IMR-90 (cell line): ENCODE results near the gene SEMA4F. TPM values are rescaled to one million over a fixed set of nuclear protein-coding genes. Genes with fewer than 3 reads are reported as not detected.

Source experiments
- ATAC-seq: fragments of 200-7000 bp; cut with Tn5 transposase; 2 replicates; pipeline ENCODE4 v1.9.1; 2020; ENCODE audit warnings: low read depth, mild to moderate bottlenecking, moderate library complexity
- BruUV-seq: library from RNA; stranded (reverse); fragments of 400-500 nt; replicated peaks from 2 replicates; lab custom pipeline; 2021; lab: Mats Ljungman, UMichigan
- CTCF ChIA-PET: fragments of 300-600 bp; formaldehyde crosslinking; extraction: SDS; loops from one replicate; lab custom pipeline; 2021; ENCODE audit warnings: antibody characterized with exemption; lab: Yijun Ruan, JAX
- POLR2A ChIA-PET: fragments of 300-600 bp; sonication (Branson Sonifier 250); formaldehyde crosslinking; loops from one replicate; lab custom pipeline; 2022; ENCODE audit warnings: antibody characterized with exemption; ENCODE audit not compliant: unreplicated experiment; lab: Charles Lee
- DNase-seq: peaks from one replicate; pipeline ENCODE4 v3.0.0; 2013
- H2AFZ ChIP-seq: replicated peaks from 2 replicates; pipeline ENCODE3; 2013; ENCODE audit warnings: low read length, mild to moderate bottlenecking; ENCODE audit not compliant: poor library complexity
- H2AK5ac ChIP-seq: 2 replicates; pipeline ENCODE4 v1.6.1; 2013; ENCODE audit warnings: low read depth, low read length, inconsistent platforms
- H2AK9ac ChIP-seq: replicated peaks from 2 replicates; pipeline ENCODE3; 2013; ENCODE audit warnings: mild to moderate bottlenecking, low read depth, low read length, moderate library complexity; ENCODE audit not compliant: poor library complexity
- H2BK120ac ChIP-seq: 2 replicates; pipeline ENCODE4 v1.6.1; 2013; ENCODE audit warnings: low read depth, low read length, inconsistent platforms
- H2BK15ac ChIP-seq: 3 replicates; pipeline ENCODE4 v1.6.1; 2013; ENCODE audit warnings: low read depth, low read length, inconsistent platforms
- H2BK20ac ChIP-seq: 2 replicates; pipeline ENCODE4 v1.6.1; 2013; ENCODE audit warnings: low read depth, mild to moderate bottlenecking, inconsistent platforms, low read length, moderate library complexity
- H2BK5ac ChIP-seq: 2 replicates; pipeline ENCODE4 v1.6.1; 2013; ENCODE audit warnings: mild to moderate bottlenecking, low read depth, low read length, inconsistent platforms; ENCODE audit not compliant: poor library complexity, severe bottlenecking
- H3K14ac ChIP-seq: replicated peaks from 2 replicates; pipeline ENCODE4 v1.6.1; 2013; ENCODE audit warnings: low read depth, low read length, inconsistent platforms
- H3K18ac ChIP-seq: 2 replicates; pipeline ENCODE4 v1.6.1; 2013; ENCODE audit warnings: low read depth, low read length, control low read depth
- H3K23ac ChIP-seq: 2 replicates; pipeline ENCODE4 v1.6.1; 2013; ENCODE audit warnings: low read depth, low read length, inconsistent platforms
- H3K27ac ChIP-seq: 2 replicates; pipeline ENCODE4 v1.5.1; 2013; ENCODE audit warnings: mild to moderate bottlenecking, control low read depth, low read length; ENCODE audit not compliant: insufficient read depth
- H3K27me3 ChIP-seq: 2 replicates; pipeline ENCODE4 v1.6.1; 2013; ENCODE audit warnings: low read length; ENCODE audit not compliant: control insufficient read depth, insufficient read depth
- H3K36me3 ChIP-seq: 2 replicates; pipeline ENCODE4 v1.6.1; 2013; ENCODE audit warnings: low read length, mixed read lengths; ENCODE audit not compliant: control insufficient read depth, insufficient read depth
- H3K4ac ChIP-seq: 2 replicates; pipeline ENCODE4 v1.6.1; 2013; ENCODE audit warnings: low read depth, low read length, inconsistent platforms
- H3K4me1 ChIP-seq: 2 replicates; pipeline ENCODE4 v1.6.1; 2013; ENCODE audit warnings: low read length, mixed read lengths; ENCODE audit not compliant: control insufficient read depth, insufficient read depth
- H3K4me2 ChIP-seq: 2 replicates; pipeline ENCODE4 v1.6.1; 2013; ENCODE audit warnings: low read depth, mild to moderate bottlenecking, control low read depth, low read length, moderate library complexity
- H3K4me3 ChIP-seq: 2 replicates; pipeline ENCODE4 v1.5.1; 2013; ENCODE audit warnings: low read depth, mild to moderate bottlenecking, control low read depth, low read length, moderate library complexity; ENCODE audit not compliant: insufficient read depth
- H3K56ac ChIP-seq: 2 replicates; pipeline ENCODE4 v1.6.1; 2013; ENCODE audit warnings: low read length, inconsistent platforms; ENCODE audit not compliant: insufficient read depth; ENCODE audit errors: extremely low read depth
- H3K79me1 ChIP-seq, 2 experiments: 2 replicates each; pipeline ENCODE4 v1.6.1; 2013; ENCODE audit warnings: low read length in 2 of 2, inconsistent platforms in 1 of 2, low read depth in 1 of 2
- H3K9ac ChIP-seq: 2 replicates; pipeline ENCODE4 v1.6.1; 2013; ENCODE audit warnings: low read depth, low read length, control low read depth
- H3K9me1 ChIP-seq: 2 replicates; pipeline ENCODE4 v1.6.1; 2013; ENCODE audit warnings: low read length, inconsistent platforms; ENCODE audit not compliant: insufficient read depth
- H3K9me3 ChIP-seq: 2 replicates; pipeline ENCODE4 v1.6.1; 2013; ENCODE audit warnings: low read length; ENCODE audit not compliant: control insufficient read depth, insufficient read depth
- H4K20me1 ChIP-seq: 2 replicates; pipeline ENCODE4 v1.6.1; 2013; ENCODE audit warnings: low read length, inconsistent platforms; ENCODE audit not compliant: insufficient read depth
- H4K5ac ChIP-seq: 2 replicates; pipeline ENCODE4 v1.6.1; 2013; ENCODE audit warnings: mild to moderate bottlenecking, low read depth, low read length, control low read depth
- H4K8ac ChIP-seq, 2 experiments: 2 replicates each; pipeline ENCODE4 v1.6.1; 2013; ENCODE audit warnings: low read depth in 2 of 2, low read length in 2 of 2, control low read depth in 1 of 2, inconsistent platforms in 1 of 2
- H4K91ac ChIP-seq: 2 replicates; pipeline ENCODE4 v1.6.1; 2013; ENCODE audit warnings: low read depth, low read length, inconsistent platforms; ENCODE audit not compliant: insufficient read depth
- BHLHE40 ChIP-seq: fragments of 150-350 bp; IDR thresholded peaks from 2 replicates; pipeline ENCODE4 v1.6.1; 2016; ENCODE audit warnings: mild to moderate bottlenecking, low read depth, low read length
- CEBPB ChIP-seq: IDR thresholded peaks from 2 replicates; pipeline ENCODE4 v1.6.1; 2012; ENCODE audit warnings: low read depth, low read length, improper control_type of control experiment
- CHD1 ChIP-seq: IDR thresholded peaks from 2 replicates; pipeline ENCODE4 v1.6.1; 2012; ENCODE audit warnings: low read depth, low read length, improper control_type of control experiment
- FOS ChIP-seq: fragments of 150-350 bp; IDR thresholded peaks from 2 replicates; pipeline ENCODE4 v1.6.1; 2016; ENCODE audit warnings: low read depth, low read length
- MAFK ChIP-seq: IDR thresholded peaks from 2 replicates; pipeline ENCODE4 v1.6.1; 2012; ENCODE audit warnings: low read depth, low read length, improper control_type of control experiment
- MAZ ChIP-seq: IDR thresholded peaks from 2 replicates; pipeline ENCODE4 v1.6.1; 2012; ENCODE audit warnings: low read depth, mild to moderate bottlenecking, low read length, improper control_type of control experiment, moderate library complexity, borderline replicate concordance
- MXI1 ChIP-seq: IDR thresholded peaks from 2 replicates; pipeline ENCODE4 v1.6.1; 2012; ENCODE audit warnings: low read depth, mild to moderate bottlenecking, low read length, moderate library complexity, borderline replicate concordance
- NFE2L2 ChIP-seq: fragments of 150-350 bp; IDR thresholded peaks from 2 replicates; pipeline ENCODE4 v1.6.1; 2016; ENCODE audit warnings: low read depth, mild to moderate bottlenecking, low read length
- POLR2A ChIP-seq: IDR thresholded peaks from 2 replicates; pipeline ENCODE4 v1.6.1; 2012; ENCODE audit warnings: mild to moderate bottlenecking, low read depth, low read length
- RAD21 ChIP-seq: IDR thresholded peaks from 2 replicates; pipeline ENCODE4 v1.6.1; 2012; ENCODE audit warnings: low read length, improper control_type of control experiment
- RCOR1 ChIP-seq: IDR thresholded peaks from 2 replicates; pipeline ENCODE4 v1.6.1; 2012; ENCODE audit warnings: mild to moderate bottlenecking, low read length, improper control_type of control experiment; ENCODE audit not compliant: insufficient replicate concordance
- RFX5 ChIP-seq: IDR thresholded peaks from 2 replicates; pipeline ENCODE4 v1.8.0; 2012; ENCODE audit warnings: low read depth, mild to moderate bottlenecking, low read length, moderate library complexity
- SMC3 ChIP-seq: fragments of 150-350 bp; IDR thresholded peaks from 2 replicates; pipeline ENCODE4 v1.6.1; 2016; ENCODE audit warnings: low read depth, mild to moderate bottlenecking, antibody characterized with exemption, low read length, moderate library complexity
- WGBS, 2 experiments: methylation state at CpG; one replicate each; pipeline versions ENCODE4 v1.1.5 to v1.1.7; 2013; ENCODE audit warnings: missing lambda C conversion rate in 2 of 2; ENCODE audit not compliant: insufficient read length in 1 of 2; ENCODE audit errors: extremely low coverage in 2 of 2; 5-methylcytosine and 5-hydroxymethylcytosine counted together
- dilution Hi-C: fragments of 300-500 bp; cut with HindIII; formaldehyde crosslinking; loops from one replicate; pipeline ENCODE4 v1.14.3; 2018; ENCODE audit warnings: low sequenced_read_pairs; ENCODE audit not compliant: unreplicated experiment
- in situ Hi-C: fragments of 300-500 bp; cut with MboI; formaldehyde crosslinking; loops from 3 replicates; pipeline ENCODE4 v1.14.3; 2019; ENCODE audit warnings: low sequenced_read_pairs, inconsistent platforms, mixed read lengths
- intact Hi-C: fragments of 100-400 bp; cut with micrococcal nuclease; formaldehyde crosslinking; loops from 2 replicates; pipeline ENCODE4 v1.10.0; 2022
- polyA plus RNA-seq, 3 experiments: library from polyadenylated mRNA; depleted of rRNA; stranded (reverse); fragments of >200 nt; gene quantifications; 2 replicates each; pipeline ENCODE4 v1.2.3, GENCODE V29; 2012; ENCODE audit warnings: low replicate concordance in 1 of 3
- total RNA-seq: library from RNA; depleted of rRNA; stranded (reverse); fragments of >200 nt; gene quantifications from 2 replicates; pipeline ENCODE4 v1.2.3, GENCODE V29; 2012
- TF ChIP-seq, protein P1 (sequence below): fragments of 150-350 bp; IDR thresholded peaks from 2 replicates; pipeline ENCODE4 v1.6.1; 2017; ENCODE audit warnings: mild to moderate bottlenecking, antibody characterized with exemption, low read length, low read depth
- TF ChIP-seq, protein P2 (sequence below): fragments of 150-350 bp; IDR thresholded peaks from 2 replicates; pipeline ENCODE4 v1.6.1; 2016; ENCODE audit warnings: low read depth, mild to moderate bottlenecking, low read length, moderate library complexity, borderline replicate concordance
- TF ChIP-seq, protein P3 (sequence below): conservative IDR thresholded peaks from 2 replicates; pipeline ENCODE4 v1.5.1; 2012; ENCODE audit warnings: mild to moderate bottlenecking, low read depth, low read length, improper control_type of control experiment

The SEMA4F gene
- total and polyA plus RNA-seq, 2 of the 4 experiments (the other 2 are of a cell fraction), result 4.7 to 7.5 TPM

DNA sequence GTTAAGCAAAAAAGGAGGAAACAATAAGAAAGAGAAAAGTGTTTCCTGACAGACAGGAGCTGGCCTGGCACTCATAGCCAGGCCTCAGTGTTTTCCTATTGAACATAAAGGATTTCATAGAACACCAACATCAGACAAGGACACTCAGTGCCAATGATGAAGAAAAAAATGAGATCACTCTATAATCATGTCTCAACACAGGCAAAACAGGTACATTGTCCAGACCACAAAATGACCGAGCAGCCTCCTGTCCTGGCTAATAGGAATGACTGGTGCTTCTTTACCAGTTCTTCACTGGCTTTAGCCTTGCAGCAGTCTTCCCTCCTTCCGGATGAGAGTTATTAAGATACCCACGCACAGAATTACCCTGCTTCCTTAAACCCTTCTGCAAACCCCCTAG, 35.6 kb downstream of the SEMA4F start:
- Histone ChIP-seq H2BK120ac (no peak overlapping the region), H3K14ac (no peak overlapping the region), H3K27me3 (peaks cover 4% of the 10 kb centered on the region; the same call in 1 of the 2 replicates), H3K36me3 (no peaks in the 10 kb centered on the region), H3K4ac (no peak overlapping the region), H4K5ac (no peak overlapping the region), H3K23ac (no peak overlapping the region), H2AK9ac (no peak overlapping the region), H3K27ac (no peak overlapping the region), H3K56ac (no peak overlapping the region), H4K20me1 (no peaks in the 10 kb centered on the region), H3K4me2 (no peak overlapping the region), H3K79me1 (no peaks in the 10 kb centered on the region), H4K91ac (no peak overlapping the region), H3K4me1 (peaks cover 9% of the 10 kb centered on the region; the same call in 1 of the 2 replicates), H3K9me3 (no peaks in the 10 kb centered on the region), H2AFZ (no peak overlapping the region), H4K8ac (no peak overlapping the region), H2AK5ac (no peak overlapping the region), H3K9me1 (no peaks in the 10 kb centered on the region; the same call in 1 of the 2 replicates), H3K18ac (no peak overlapping the region), H3K9ac (no peak overlapping the region), H3K4me3 (no peak overlapping the region), H2BK15ac (no peak overlapping the region), H2BK20ac (no peak overlapping the region), H2BK5ac (no peak overlapping the region)
- TF ChIP-seq, protein P1, sequence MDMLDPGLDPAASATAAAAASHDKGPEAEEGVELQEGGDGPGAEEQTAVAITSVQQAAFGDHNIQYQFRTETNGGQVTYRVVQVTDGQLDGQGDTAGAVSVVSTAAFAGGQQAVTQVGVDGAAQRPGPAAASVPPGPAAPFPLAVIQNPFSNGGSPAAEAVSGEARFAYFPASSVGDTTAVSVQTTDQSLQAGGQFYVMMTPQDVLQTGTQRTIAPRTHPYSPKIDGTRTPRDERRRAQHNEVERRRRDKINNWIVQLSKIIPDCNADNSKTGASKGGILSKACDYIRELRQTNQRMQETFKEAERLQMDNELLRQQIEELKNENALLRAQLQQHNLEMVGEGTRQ, result no peak
- TF ChIP-seq BHLHE40 (no peak), MAFK (no peak), NFE2L2 (no peak), MXI1 (no peak), MAZ (no peak), FOS (no peak), CEBPB (no peak), SMC3 (no peak), RCOR1 (no peak), RFX5 (no peak), RAD21 (no peak), CHD1 (no peak), POLR2A (no peak)
- TF ChIP-seq, protein P2, sequence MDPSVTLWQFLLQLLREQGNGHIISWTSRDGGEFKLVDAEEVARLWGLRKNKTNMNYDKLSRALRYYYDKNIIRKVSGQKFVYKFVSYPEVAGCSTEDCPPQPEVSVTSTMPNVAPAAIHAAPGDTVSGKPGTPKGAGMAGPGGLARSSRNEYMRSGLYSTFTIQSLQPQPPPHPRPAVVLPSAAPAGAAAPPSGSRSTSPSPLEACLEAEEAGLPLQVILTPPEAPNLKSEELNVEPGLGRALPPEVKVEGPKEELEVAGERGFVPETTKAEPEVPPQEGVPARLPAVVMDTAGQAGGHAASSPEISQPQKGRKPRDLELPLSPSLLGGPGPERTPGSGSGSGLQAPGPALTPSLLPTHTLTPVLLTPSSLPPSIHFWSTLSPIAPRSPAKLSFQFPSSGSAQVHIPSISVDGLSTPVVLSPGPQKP, result no peak
- TF ChIP-seq, protein P3, sequence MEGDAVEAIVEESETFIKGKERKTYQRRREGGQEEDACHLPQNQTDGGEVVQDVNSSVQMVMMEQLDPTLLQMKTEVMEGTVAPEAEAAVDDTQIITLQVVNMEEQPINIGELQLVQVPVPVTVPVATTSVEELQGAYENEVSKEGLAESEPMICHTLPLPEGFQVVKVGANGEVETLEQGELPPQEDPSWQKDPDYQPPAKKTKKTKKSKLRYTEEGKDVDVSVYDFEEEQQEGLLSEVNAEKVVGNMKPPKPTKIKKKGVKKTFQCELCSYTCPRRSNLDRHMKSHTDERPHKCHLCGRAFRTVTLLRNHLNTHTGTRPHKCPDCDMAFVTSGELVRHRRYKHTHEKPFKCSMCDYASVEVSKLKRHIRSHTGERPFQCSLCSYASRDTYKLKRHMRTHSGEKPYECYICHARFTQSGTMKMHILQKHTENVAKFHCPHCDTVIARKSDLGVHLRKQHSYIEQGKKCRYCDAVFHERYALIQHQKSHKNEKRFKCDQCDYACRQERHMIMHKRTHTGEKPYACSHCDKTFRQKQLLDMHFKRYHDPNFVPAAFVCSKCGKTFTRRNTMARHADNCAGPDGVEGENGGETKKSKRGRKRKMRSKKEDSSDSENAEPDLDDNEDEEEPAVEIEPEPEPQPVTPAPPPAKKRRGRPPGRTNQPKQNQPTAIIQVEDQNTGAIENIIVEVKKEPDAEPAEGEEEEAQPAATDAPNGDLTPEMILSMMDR, result no peak
- intact Hi-C loops, result loop anchor here (1.0 to 10.0 kb wide), 6 partner anchors 173 to 938 kb away; no protein-coding TSS in a partner anchor
- no peak for DNase-seq
- POLR2A ChIA-PET, result no interaction called here
- no peak for ATAC-seq
- BruUV-seq, result no TSS peak
- CTCF ChIA-PET, result no interaction called here
- WGBS, 2 experiments, result 51% methylated on average over 3 of the region's 3 CpGs; no CpG with 5 or more reads in 1 of the 2 experiments
- in situ Hi-C loops, result loop anchor here (25.0 kb wide), 2 partner anchors 723 to 923 kb away; no protein-coding TSS in a partner anchor
- dilution Hi-C loops, result no loop called here
